GM23338 (cell line): ENCODE results near the gene CNPPD1. TPM values are rescaled to one million over a fixed set of nuclear protein-coding genes. Genes with fewer than 3 reads are reported as not detected.

Source experiments
- ATAC-seq: fragments of 200-7000 bp; cut with Tn5 transposase; 3 replicates; pipeline ENCODE4 v1.9.1; 2020
- DNase-seq: peaks from one replicate; pipeline ENCODE4 v3.0.0-alpha.2; 2015; ENCODE audit warnings: low spot score
- H2AFZ ChIP-seq: fragments of 200-600 bp; sonication (generic); 2 replicates; pipeline ENCODE4 v1.8.0; 2016; ENCODE audit warnings: antibody characterized with exemption, mild to moderate bottlenecking, moderate library complexity
- H3F3A ChIP-seq: fragments of 200-600 bp; sonication (generic); replicated peaks from 2 replicates; pipeline ENCODE4 v1.8.0; 2017; ENCODE audit warnings: antibody characterized with exemption, mixed run types, low read depth
- H3K27ac ChIP-seq: fragments of 200-600 bp; sonication (generic); 2 replicates; pipeline ENCODE4 v1.6.1; 2016; ENCODE audit warnings: low read depth
- H3K27me3 ChIP-seq: fragments of 200-600 bp; sonication (generic); 2 replicates; pipeline ENCODE4 v1.8.0; 2016; ENCODE audit warnings: mild to moderate bottlenecking, mixed run types, moderate library complexity; ENCODE audit not compliant: insufficient read depth
- H3K36me3 ChIP-seq: fragments of 200-600 bp; sonication (generic); 2 replicates; pipeline ENCODE4 v1.8.0; 2016; ENCODE audit warnings: mild to moderate bottlenecking; ENCODE audit not compliant: insufficient read depth
- H3K4me1 ChIP-seq: fragments of 200-600 bp; sonication (generic); 2 replicates; pipeline ENCODE4 v1.8.0; 2016; ENCODE audit warnings: mild to moderate bottlenecking, moderate library complexity; ENCODE audit not compliant: insufficient read depth
- H3K4me2 ChIP-seq: fragments of 200-600 bp; sonication (generic); 2 replicates; pipeline ENCODE4 v1.7.1; 2017; ENCODE audit warnings: mixed run types
- H3K4me3 ChIP-seq: fragments of 200-600 bp; sonication (generic); 2 replicates; pipeline ENCODE4 v1.6.1; 2016; ENCODE audit warnings: mixed run types
- H3K79me2 ChIP-seq: fragments of 200-600 bp; sonication (generic); replicated peaks from 2 replicates; pipeline ENCODE4 v1.8.0; 2017; ENCODE audit warnings: mild to moderate bottlenecking; ENCODE audit not compliant: insufficient read depth
- H3K9me2 ChIP-seq: fragments of 200-600 bp; sonication (generic); 2 replicates; pipeline ENCODE4 v1.8.0; 2017; ENCODE audit not compliant: insufficient read depth
- H4K20me1 ChIP-seq: fragments of 200-600 bp; sonication (generic); replicated peaks from 2 replicates; pipeline ENCODE4 v1.8.0; 2017; ENCODE audit warnings: mild to moderate bottlenecking; ENCODE audit not compliant: insufficient read depth
- H3K27ac Mint-ChIP-seq: 2 replicates; pipeline ENCODE4 v1.8.0; 2020; ENCODE audit warnings: inconsistent platforms, mild to moderate bottlenecking, moderate library complexity, mixed read lengths
- H3K27me3 Mint-ChIP-seq: 3 replicates; pipeline ENCODE4 v1.8.0; 2022; ENCODE audit warnings: low read depth, mild to moderate bottlenecking, moderate library complexity, mixed read lengths, inconsistent platforms; ENCODE audit not compliant: insufficient read depth, poor library complexity
- H3K36me3 Mint-ChIP-seq: 3 replicates; pipeline ENCODE4 v1.8.0; 2021; ENCODE audit warnings: low read depth, mild to moderate bottlenecking, inconsistent platforms, moderate library complexity, mixed read lengths
- H3K4me1 Mint-ChIP-seq: 3 replicates; pipeline ENCODE4 v1.8.0; 2020; ENCODE audit warnings: mild to moderate bottlenecking, inconsistent platforms, mixed read lengths
- H3K4me3 Mint-ChIP-seq: 3 replicates; pipeline ENCODE4 v1.8.0; 2021; ENCODE audit warnings: moderate library complexity, mild to moderate bottlenecking, inconsistent platforms, mixed read lengths
- H3K9me3 Mint-ChIP-seq: 3 replicates; pipeline ENCODE4 v1.8.0; 2020; ENCODE audit warnings: moderate library complexity, mild to moderate bottlenecking, inconsistent platforms, mixed read lengths
- CREB1 ChIP-seq: fragments of 250-450 bp; sonication (Bioruptor Pico); IDR thresholded peaks from 2 replicates; pipeline ENCODE4 v1.5.0; 2020; ENCODE audit warnings: low read depth, mild to moderate bottlenecking, moderate library complexity
- ETS1 ChIP-seq: IDR thresholded peaks from 2 replicates; pipeline ENCODE4 v1.6.1; 2016; ENCODE audit warnings: antibody characterized with exemption
- EZH2 ChIP-seq: fragments of 200-600 bp; sonication (generic); IDR thresholded peaks from one replicate; pipeline ENCODE4 v1.8.0; 2017; ENCODE audit warnings: antibody characterized with exemption, mild to moderate bottlenecking, low read depth; ENCODE audit not compliant: unreplicated experiment
- EZH2phosphoT487 ChIP-seq: fragments of 200-600 bp; sonication (generic); IDR thresholded peaks from one replicate; pipeline ENCODE4 v1.8.1; 2018; ENCODE audit warnings: antibody characterized with exemption; ENCODE audit not compliant: unreplicated experiment
- JUNB ChIP-seq: IDR thresholded peaks from one replicate; pipeline ENCODE4 v1.6.1; 2016; ENCODE audit warnings: antibody characterized with exemption; ENCODE audit not compliant: unreplicated experiment
- NANOG ChIP-seq: IDR thresholded peaks from 2 replicates; pipeline ENCODE4 v1.6.1; 2016; ENCODE audit warnings: antibody characterized with exemption, borderline replicate concordance
- POLR2AphosphoS5 ChIP-seq: IDR thresholded peaks from 2 replicates; pipeline ENCODE4 v1.6.1; 2016; ENCODE audit warnings: antibody characterized with exemption, low read depth
- REST ChIP-seq: IDR thresholded peaks from one replicate; pipeline ENCODE4 v1.6.1; 2018; ENCODE audit warnings: antibody characterized with exemption; ENCODE audit not compliant: unreplicated experiment
- STAT1 ChIP-seq: IDR thresholded peaks from one replicate; pipeline ENCODE4 v1.6.1; 2016; ENCODE audit warnings: antibody characterized with exemption; ENCODE audit not compliant: unreplicated experiment
- ZNF114 ChIP-seq: fragments of 250-450 bp; sonication (Bioruptor Pico); IDR thresholded peaks from 2 replicates; pipeline ENCODE4 v1.5.0; 2020; ENCODE audit warnings: mild to moderate bottlenecking, moderate library complexity
- ZNF331 ChIP-seq: fragments of 250-450 bp; sonication (Bioruptor Pico); IDR thresholded peaks from 2 replicates; pipeline ENCODE4 v1.5.0; 2020; ENCODE audit warnings: low read depth, mild to moderate bottlenecking, moderate library complexity
- polyA plus RNA-seq: library from polyadenylated mRNA; unstranded; fragments of >200 nt; fragmentation: Nextera tagmentation; extraction: Ambion mirVana; gene quantifications from 2 replicates; pipeline ENCODE4 v1.2.1, GENCODE V29; 2016
- total RNA-seq: library from RNA; depleted of rRNA; stranded (reverse); fragments of >200 nt; shearing (Covaris generic); gene quantifications from 2 replicates; pipeline ENCODE4 v1.2.3, GENCODE V29; 2014
- TF ChIP-seq, protein P1 (sequence below): fragments of 250-450 bp; sonication (Bioruptor Pico); IDR thresholded peaks from 2 replicates; pipeline ENCODE4 v1.5.0; 2020; ENCODE audit warnings: mild to moderate bottlenecking, moderate library complexity
- TF ChIP-seq, protein P2 (sequence below), 2 experiments: fragments of 200-600 bp in 1 of 2; sonication (generic) in 1 of 2; conservative IDR thresholded peaks; 2 replicates each; pipeline versions ENCODE4 v1.5.1 to v1.6.1; 2016 to 2017; ENCODE audit warnings: antibody characterized with exemption in 2 of 2, low read depth in 2 of 2, mild to moderate bottlenecking in 2 of 2, moderate library complexity in 1 of 2

The CNPPD1 gene
- total and polyA plus RNA-seq, 2 experiments from 2014 or later: 18.0 to 18.2 TPM

- no peak overlapping the region for H3K4me3 Mint-ChIP-seq
- ATAC-seq: no peak
- Histone ChIP-seq H2AFZ (no peak overlapping the region), H3K36me3 (no peaks in the 10 kb centered on the region), H4K20me1 (no peaks in the 10 kb centered on the region; the same call in 1 of the 2 replicates), H3K79me2 (no peaks in the 10 kb centered on the region), H3K9me2 (no peaks in the 10 kb centered on the region), H3K4me2 (no peak overlapping the region), H3K4me3 (no peak overlapping the region), H3K27me3 (no peaks in the 10 kb centered on the region), H3F3A (no peaks in the 10 kb centered on the region), H3K27ac (no peak overlapping the region), H3K4me1 (peaks cover 10% of the 10 kb centered on the region; the same call in 1 of the 2 replicates)
- DNase-seq: no peak
- no peak overlapping the region for H3K27ac Mint-ChIP-seq
- peaks cover 28% of the 10 kb centered on the region for H3K4me1 Mint-ChIP-seq
- no peaks in the 10 kb centered on the region for H3K9me3 Mint-ChIP-seq
- H3K27me3 Mint-ChIP-seq: peaks cover 7% of the 10 kb centered on the region
- TF ChIP-seq NANOG: no peak
- TF ChIP-seq ETS1: no peak
- TF ChIP-seq JUNB: no peak
- TF ChIP-seq REST: no peak
- no peak for TF ChIP-seq ZNF114
- TF ChIP-seq ZNF331 (CRISPR knock-in tag): no peak
- no peak for TF ChIP-seq EZH2
- TF ChIP-seq, protein P1, sequence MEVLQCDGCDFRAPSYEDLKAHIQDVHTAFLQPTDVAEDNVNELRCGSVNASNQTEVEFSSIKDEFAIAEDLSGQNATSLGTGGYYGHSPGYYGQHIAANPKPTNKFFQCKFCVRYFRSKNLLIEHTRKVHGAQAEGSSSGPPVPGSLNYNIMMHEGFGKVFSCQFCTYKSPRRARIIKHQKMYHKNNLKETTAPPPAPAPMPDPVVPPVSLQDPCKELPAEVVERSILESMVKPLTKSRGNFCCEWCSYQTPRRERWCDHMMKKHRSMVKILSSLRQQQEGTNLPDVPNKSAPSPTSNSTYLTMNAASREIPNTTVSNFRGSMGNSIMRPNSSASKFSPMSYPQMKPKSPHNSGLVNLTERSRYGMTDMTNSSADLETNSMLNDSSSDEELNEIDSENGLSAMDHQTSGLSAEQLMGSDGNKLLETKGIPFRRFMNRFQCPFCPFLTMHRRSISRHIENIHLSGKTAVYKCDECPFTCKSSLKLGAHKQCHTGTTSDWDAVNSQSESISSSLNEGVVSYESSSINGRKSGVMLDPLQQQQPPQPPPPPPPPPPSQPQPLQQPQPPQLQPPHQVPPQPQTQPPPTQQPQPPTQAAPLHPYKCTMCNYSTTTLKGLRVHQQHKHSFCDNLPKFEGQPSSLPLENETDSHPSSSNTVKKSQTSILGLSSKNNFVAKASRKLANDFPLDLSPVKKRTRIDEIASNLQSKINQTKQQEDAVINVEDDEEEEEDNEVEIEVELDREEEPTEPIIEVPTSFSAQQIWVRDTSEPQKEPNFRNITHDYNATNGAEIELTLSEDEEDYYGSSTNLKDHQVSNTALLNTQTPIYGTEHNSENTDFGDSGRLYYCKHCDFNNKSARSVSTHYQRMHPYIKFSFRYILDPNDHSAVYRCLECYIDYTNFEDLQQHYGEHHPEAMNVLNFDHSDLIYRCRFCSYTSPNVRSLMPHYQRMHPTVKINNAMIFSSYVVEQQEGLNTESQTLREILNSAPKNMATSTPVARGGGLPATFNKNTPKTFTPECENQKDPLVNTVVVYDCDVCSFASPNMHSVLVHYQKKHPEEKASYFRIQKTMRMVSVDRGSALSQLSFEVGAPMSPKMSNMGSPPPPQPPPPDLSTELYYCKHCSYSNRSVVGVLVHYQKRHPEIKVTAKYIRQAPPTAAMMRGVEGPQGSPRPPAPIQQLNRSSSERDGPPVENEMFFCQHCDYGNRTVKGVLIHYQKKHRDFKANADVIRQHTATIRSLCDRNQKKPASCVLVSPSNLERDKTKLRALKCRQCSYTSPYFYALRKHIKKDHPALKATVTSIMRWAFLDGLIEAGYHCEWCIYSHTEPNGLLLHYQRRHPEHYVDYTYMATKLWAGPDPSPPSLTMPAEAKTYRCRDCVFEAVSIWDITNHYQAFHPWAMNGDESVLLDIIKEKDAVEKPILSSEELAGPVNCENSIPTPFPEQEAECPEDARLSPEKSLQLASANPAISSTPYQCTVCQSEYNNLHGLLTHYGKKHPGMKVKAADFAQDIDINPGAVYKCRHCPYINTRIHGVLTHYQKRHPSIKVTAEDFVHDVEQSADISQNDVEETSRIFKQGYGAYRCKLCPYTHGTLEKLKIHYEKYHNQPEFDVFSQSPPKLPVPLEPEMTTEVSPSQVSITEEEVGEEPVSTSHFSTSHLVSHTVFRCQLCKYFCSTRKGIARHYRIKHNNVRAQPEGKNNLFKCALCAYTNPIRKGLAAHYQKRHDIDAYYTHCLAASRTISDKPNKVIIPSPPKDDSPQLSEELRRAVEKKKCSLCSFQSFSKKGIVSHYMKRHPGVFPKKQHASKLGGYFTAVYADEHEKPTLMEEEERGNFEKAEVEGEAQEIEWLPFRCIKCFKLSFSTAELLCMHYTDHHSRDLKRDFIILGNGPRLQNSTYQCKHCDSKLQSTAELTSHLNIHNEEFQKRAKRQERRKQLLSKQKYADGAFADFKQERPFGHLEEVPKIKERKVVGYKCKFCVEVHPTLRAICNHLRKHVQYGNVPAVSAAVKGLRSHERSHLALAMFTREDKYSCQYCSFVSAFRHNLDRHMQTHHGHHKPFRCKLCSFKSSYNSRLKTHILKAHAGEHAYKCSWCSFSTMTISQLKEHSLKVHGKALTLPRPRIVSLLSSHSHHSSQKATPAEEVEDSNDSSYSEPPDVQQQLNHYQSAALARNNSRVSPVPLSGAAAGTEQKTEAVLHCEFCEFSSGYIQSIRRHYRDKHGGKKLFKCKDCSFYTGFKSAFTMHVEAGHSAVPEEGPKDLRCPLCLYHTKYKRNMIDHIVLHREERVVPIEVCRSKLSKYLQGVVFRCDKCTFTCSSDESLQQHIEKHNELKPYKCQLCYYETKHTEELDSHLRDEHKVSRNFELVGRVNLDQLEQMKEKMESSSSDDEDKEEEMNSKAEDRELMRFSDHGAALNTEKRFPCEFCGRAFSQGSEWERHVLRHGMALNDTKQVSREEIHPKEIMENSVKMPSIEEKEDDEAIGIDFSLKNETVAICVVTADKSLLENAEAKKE (CRISPR knock-in tag): no peak
- TF ChIP-seq CREB1 (CRISPR knock-in tag): no peak
- TF ChIP-seq EZH2phosphoT487: no peak
- TF ChIP-seq POLR2AphosphoS5: no peak
- TF ChIP-seq, protein P2, sequence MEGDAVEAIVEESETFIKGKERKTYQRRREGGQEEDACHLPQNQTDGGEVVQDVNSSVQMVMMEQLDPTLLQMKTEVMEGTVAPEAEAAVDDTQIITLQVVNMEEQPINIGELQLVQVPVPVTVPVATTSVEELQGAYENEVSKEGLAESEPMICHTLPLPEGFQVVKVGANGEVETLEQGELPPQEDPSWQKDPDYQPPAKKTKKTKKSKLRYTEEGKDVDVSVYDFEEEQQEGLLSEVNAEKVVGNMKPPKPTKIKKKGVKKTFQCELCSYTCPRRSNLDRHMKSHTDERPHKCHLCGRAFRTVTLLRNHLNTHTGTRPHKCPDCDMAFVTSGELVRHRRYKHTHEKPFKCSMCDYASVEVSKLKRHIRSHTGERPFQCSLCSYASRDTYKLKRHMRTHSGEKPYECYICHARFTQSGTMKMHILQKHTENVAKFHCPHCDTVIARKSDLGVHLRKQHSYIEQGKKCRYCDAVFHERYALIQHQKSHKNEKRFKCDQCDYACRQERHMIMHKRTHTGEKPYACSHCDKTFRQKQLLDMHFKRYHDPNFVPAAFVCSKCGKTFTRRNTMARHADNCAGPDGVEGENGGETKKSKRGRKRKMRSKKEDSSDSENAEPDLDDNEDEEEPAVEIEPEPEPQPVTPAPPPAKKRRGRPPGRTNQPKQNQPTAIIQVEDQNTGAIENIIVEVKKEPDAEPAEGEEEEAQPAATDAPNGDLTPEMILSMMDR (conservative IDR thresholded peaks at IDR 0.05; ENCODE audit: low read depth in 2 of 2): no peak
- TF ChIP-seq STAT1: no peak
- H3K36me3 Mint-ChIP-seq: no peaks in the 10 kb centered on the region
Observed at GRCh38 chr2:219122202-219122980, 54.3 kb downstream of the CNPPD1 start.
